Activated CD4-positive, alpha-beta T cell treated with anti-CD3 and anti-CD28 coated beads for 1 hour (primary cell): Measurements from ENCODE around the gene PRSS12.
"Not testable (repeated sequence)": the region's sequence is repeated elsewhere in the genome, so short reads cannot be mapped to it uniquely, and the experiment has no call there.

ENCODE experiments used
- DNase-seq: peaks from one replicate; pipeline ENCODE4 v3.0.0-alpha.2; 2020

The PRSS12 gene

GRCh38 chr4:118271788-118272187, 81.0 kb downstream of the PRSS12 start:
- DNase-seq, result no peak

- no peak for DNase-seq
These were observed 82.3 kb downstream of the PRSS12 start for GRCh38 chr4:118270492-118270891.

- no peak for DNase-seq
These were observed 84.0 kb downstream of the PRSS12 start for GRCh38 chr4:118268780-118269179.

- not testable (repeated sequence) for DNase-seq
These were observed 86.7 kb downstream of the PRSS12 start for GRCh38 chr4:118266145-118266496.

- DNase-seq, result no peak
These were observed 87.3 kb downstream of the PRSS12 start for GRCh38 chr4:118265312-118266144.

GRCh38 chr4:118264096-118264495, 88.7 kb downstream of the PRSS12 start:
- DNase-seq, result no peak

- DNase-seq, result no peak
These were observed 92.5 kb downstream of the PRSS12 start for GRCh38 chr4:118260309-118260708.

GRCh38 chr4:118259111-118259510, 93.7 kb downstream of the PRSS12 start:
- no peak for DNase-seq

- DNase-seq, result no peak
These were observed 98.4 kb downstream of the PRSS12 start for GRCh38 chr4:118254368-118254767.

- no peak for DNase-seq
These were observed 102.9 kb downstream of the PRSS12 start for GRCh38 chr4:118249890-118250289.

GRCh38 chr4:118237531-118237930, 115.3 kb downstream of the PRSS12 start:
- no peak for DNase-seq

GRCh38 chr4:118235566-118236120, 117.2 kb downstream of the PRSS12 start:
- DNase-seq, result no peak
